A549 (cell line): ENCODE results near the gene RAB14. TPM values are rescaled to one million over a fixed set of nuclear protein-coding genes. Genes with fewer than 3 reads are reported as not detected.

Experiments
- ATAC-seq, 2 experiments: fragments of 200-7000 bp in 1 of 2; fragments of >200 bp in 1 of 2; cut with Nextera tagmentation in 1 of 2; cut with Tn5 transposase in 1 of 2; 3 replicates each; pipeline versions ENCODE4 v1.8.0 to v1.9.1; 2018 to 2020; ENCODE audit warnings: mild to moderate bottlenecking in 1 of 2, moderate library complexity in 1 of 2
- CTCF ChIA-PET: fragments of 300-600 bp; sonication (Branson Sonifier 250); formaldehyde crosslinking; extraction: SDS; loops from one replicate; lab custom pipeline; 2021; ENCODE audit warnings: antibody characterized with exemption, inconsistent platforms; lab: Yijun Ruan, JAX
- POLR2A ChIA-PET: fragments of 350-600 bp; formaldehyde crosslinking; extraction: SDS; loops from one replicate; lab custom pipeline; 2021; ENCODE audit warnings: antibody characterized with exemption, inconsistent platforms; lab: Yijun Ruan, JAX
- DNase-seq, 2 experiments: peaks; one replicate each; pipeline versions ENCODE4 v3.0.0 to v3.0.0-alpha.2; 2011 to 2016; ENCODE audit warnings: low read depth in 1 of 2, low spot score in 1 of 2
- FAIRE-seq: peaks from 2 replicates; lab custom pipeline; 2011; peaks lifted over from hg19 to GRCh38; lab: Jason Lieb, UNC
- H3K27ac ChIP-seq, 2 experiments: fragments of >200 bp; sonication (Bioruptor Twin); formaldehyde crosslinking; 3 replicates each; pipeline ENCODE4 v1.5.1; 2016 to 2017
- H3K4me1 ChIP-seq: fragments of >200 bp; sonication (Bioruptor Twin); formaldehyde crosslinking; 3 replicates; pipeline ENCODE4 v1.6.1; 2016
- H3K4me2 ChIP-seq: fragments of >200 bp; sonication (Bioruptor Twin); formaldehyde crosslinking; 3 replicates; pipeline ENCODE4 v1.6.1; 2016
- H3K4me3 ChIP-seq: fragments of >200 bp; sonication (Bioruptor Twin); formaldehyde crosslinking; 3 replicates; pipeline ENCODE4 v1.5.1; 2016
- H3K9me3 ChIP-seq: fragments of >200 bp; sonication (Bioruptor Twin); formaldehyde crosslinking; 3 replicates; pipeline ENCODE4 v1.6.1; 2016
- BHLHE40 ChIP-seq: IDR thresholded peaks from 2 replicates; pipeline ENCODE4 v1.6.1; 2012; ENCODE audit warnings: low read depth, low read length, inconsistent platforms
- CEBPB ChIP-seq, 2 experiments: fragments of >200 bp in 1 of 2; sonication (Bioruptor Twin) in 1 of 2; formaldehyde crosslinking in 1 of 2; IDR thresholded peaks; 2 replicates each; pipeline ENCODE4 v1.6.1; 2012 to 2016
- CHD4 ChIP-seq: fragments of 200-600 bp; sonication (generic); IDR thresholded peaks from 2 replicates; pipeline ENCODE4 v1.6.1; 2016; ENCODE audit warnings: antibody characterized with exemption, mild to moderate bottlenecking, borderline replicate concordance
- EP300 ChIP-seq, 2 experiments: fragments of >200 bp; sonication (Bioruptor Twin); formaldehyde crosslinking; IDR thresholded peaks; 2 replicates in 1 of 2; 3 replicates in 1 of 2; pipeline ENCODE4 v1.6.1; 2016 to 2017
- FOXS1 ChIP-seq: fragments of 250-450 bp; sonication (Bioruptor Pico); IDR thresholded peaks from 2 replicates; pipeline ENCODE4 v1.5.0; 2020; ENCODE audit warnings: mild to moderate bottlenecking, moderate library complexity
- HOXB13 ChIP-seq: fragments of 250-450 bp; sonication (Bioruptor Pico); IDR thresholded peaks from 2 replicates; pipeline ENCODE4 v1.5.0; 2020; ENCODE audit warnings: low read depth, mild to moderate bottlenecking, moderate library complexity
- KDM5A ChIP-seq: fragments of 200-600 bp; sonication (generic); IDR thresholded peaks from 2 replicates; pipeline ENCODE4 v1.6.1; 2016; ENCODE audit warnings: antibody characterized with exemption, mild to moderate bottlenecking
- POLR2A ChIP-seq: IDR thresholded peaks from 2 replicates; pipeline ENCODE4 v1.6.1; 2012; ENCODE audit warnings: mild to moderate bottlenecking, low read length
- POLR2AphosphoS2 ChIP-seq: conservative IDR thresholded peaks from 2 replicates; pipeline ENCODE4 v1.6.1; 2012; ENCODE audit warnings: low read length, improper control_type of control experiment, inconsistent platforms
- RARB ChIP-seq: fragments of 250-450 bp; sonication (Bioruptor Pico); IDR thresholded peaks from 2 replicates; pipeline ENCODE4 v1.8.0; 2021; ENCODE audit warnings: mild to moderate bottlenecking, moderate library complexity
- RCOR1 ChIP-seq: fragments of 150-350 bp; IDR thresholded peaks from 2 replicates; pipeline ENCODE4 v1.6.1; 2014; ENCODE audit warnings: antibody characterized with exemption, low read length, low read depth
- RFX5 ChIP-seq: fragments of 450-650 bp; IDR thresholded peaks from 2 replicates; pipeline ENCODE4 v1.7.1; 2014; ENCODE audit warnings: antibody characterized with exemption, mild to moderate bottlenecking, moderate library complexity
- RNF2 ChIP-seq: fragments of 200-600 bp; sonication (generic); IDR thresholded peaks from 2 replicates; pipeline ENCODE4 v1.6.1; 2016; ENCODE audit warnings: low read depth, mild to moderate bottlenecking, antibody characterized with exemption, moderate library complexity, borderline replicate concordance
- SREBF2 ChIP-seq: fragments of 450-650 bp; IDR thresholded peaks from 2 replicates; pipeline ENCODE4 v1.6.1; 2014; ENCODE audit warnings: mild to moderate bottlenecking, moderate library complexity
- TFCP2L1 ChIP-seq: fragments of 250-450 bp; sonication (Bioruptor Pico); IDR thresholded peaks from 2 replicates; pipeline ENCODE4 v1.5.0; 2021; ENCODE audit warnings: mild to moderate bottlenecking
- TP53 ChIP-seq: fragments of 250-450 bp; sonication (Bioruptor Pico); IDR thresholded peaks from 2 replicates; pipeline ENCODE4 v1.5.0; 2021; ENCODE audit warnings: mild to moderate bottlenecking, moderate library complexity
- ZNF302 ChIP-seq: fragments of 250-450 bp; sonication (Bioruptor Pico); IDR thresholded peaks from 2 replicates; pipeline ENCODE4 v1.9.0; 2021; ENCODE audit warnings: inconsistent platforms, mild to moderate bottlenecking, moderate library complexity
- whole genome bisulfite sequencing: methylation state at CpG from one replicate; pipeline ENCODE4 v1.1.6; 2017; ENCODE audit errors: missing lambda C conversion rate; 5-methylcytosine and 5-hydroxymethylcytosine counted together
- polyA plus RNA-seq, 4 experiments: library from polyadenylated mRNA; depleted of rRNA in 3 of 4; stranded (reverse); fragments of >200 nt; fragmentation: RNase III in 1 of 4; extraction: RNeasy Plus Mini Kit Qiagen cat#74134 plus additional on column Dnase treatment in 1 of 4; gene quantifications; 2 replicates in 3 of 4; 3 replicates in 1 of 4; pipeline ENCODE4 v1.2.3, GENCODE V29; 2011 to 2017
- TF ChIP-seq, protein P1 (sequence below): IDR thresholded peaks from 2 replicates; pipeline ENCODE4 v1.6.1; 2012
- TF ChIP-seq, protein P2 (sequence below): fragments of 150-350 bp; IDR thresholded peaks from 2 replicates; pipeline ENCODE4 v1.6.1; 2014; ENCODE audit warnings: low read depth, mild to moderate bottlenecking, low read length
- TF ChIP-seq, protein P3 (sequence below): fragments of 250-450 bp; sonication (Bioruptor Pico); IDR thresholded peaks from 2 replicates; pipeline ENCODE4 v1.5.0; 2021; ENCODE audit warnings: mild to moderate bottlenecking, moderate library complexity, borderline replicate concordance
- TF ChIP-seq, protein P4 (sequence below): fragments of >200 bp; sonication (Bioruptor Twin); formaldehyde crosslinking; IDR thresholded peaks from 3 replicates; pipeline ENCODE4 v1.6.1; 2016

RAB14 gene
- polyA plus RNA-seq, 2 of the 4 experiments (the other 2 are of a cell fraction): 38.4 to 54.1 TPM

DNA sequence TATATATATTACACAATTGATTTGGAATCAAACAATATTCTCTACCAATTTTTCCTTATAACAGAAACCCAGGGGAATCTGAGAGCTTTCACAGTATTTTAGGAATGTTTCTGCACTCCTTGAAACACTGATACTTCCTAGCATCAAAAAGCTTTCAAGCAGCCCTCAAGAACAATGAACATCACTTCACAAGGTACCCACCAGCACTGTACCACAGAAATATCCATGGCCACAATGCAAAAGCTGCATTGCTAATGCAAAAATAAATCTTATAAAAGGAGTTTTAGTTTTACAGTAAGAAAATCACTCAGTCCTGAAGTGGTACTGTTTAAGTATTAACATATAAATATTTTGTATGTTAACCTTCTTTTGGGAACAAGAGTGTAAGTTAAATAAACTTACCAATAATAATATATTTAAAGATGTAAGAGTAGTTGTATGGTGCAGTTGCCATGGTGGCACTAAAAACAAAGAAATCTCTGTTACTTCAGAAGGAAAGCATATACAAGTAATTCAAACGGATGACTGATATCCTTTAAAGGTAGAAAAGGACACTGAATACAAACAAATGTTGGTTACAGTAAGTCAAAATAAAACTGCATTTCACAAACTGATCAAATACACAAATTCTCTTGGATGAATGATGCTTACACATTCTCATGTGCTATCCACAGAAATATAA is 8.6 kb downstream of the RAB14 start:
- FAIRE-seq (no peak), DNase-seq (no peak), ATAC-seq (no peak)
- TF ChIP-seq CEBPB (IDR thresholded peaks at IDR 0.05) (no peak), CHD4 (no peak), FOXS1 (CRISPR knock-in tag) (no peak), SREBF2 (no peak), EP300 (IDR thresholded peaks at IDR 0.05) (no peak), HOXB13 (CRISPR knock-in tag) (no peak)
- TF ChIP-seq, protein P1, sequence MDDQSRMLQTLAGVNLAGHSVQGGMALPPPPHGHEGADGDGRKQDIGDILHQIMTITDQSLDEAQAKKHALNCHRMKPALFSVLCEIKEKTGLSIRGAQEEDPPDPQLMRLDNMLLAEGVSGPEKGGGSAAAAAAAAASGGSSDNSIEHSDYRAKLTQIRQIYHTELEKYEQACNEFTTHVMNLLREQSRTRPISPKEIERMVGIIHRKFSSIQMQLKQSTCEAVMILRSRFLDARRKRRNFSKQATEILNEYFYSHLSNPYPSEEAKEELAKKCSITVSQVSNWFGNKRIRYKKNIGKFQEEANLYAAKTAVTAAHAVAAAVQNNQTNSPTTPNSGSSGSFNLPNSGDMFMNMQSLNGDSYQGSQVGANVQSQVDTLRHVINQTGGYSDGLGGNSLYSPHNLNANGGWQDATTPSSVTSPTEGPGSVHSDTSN: no peak
- TF ChIP-seq, protein P2, sequence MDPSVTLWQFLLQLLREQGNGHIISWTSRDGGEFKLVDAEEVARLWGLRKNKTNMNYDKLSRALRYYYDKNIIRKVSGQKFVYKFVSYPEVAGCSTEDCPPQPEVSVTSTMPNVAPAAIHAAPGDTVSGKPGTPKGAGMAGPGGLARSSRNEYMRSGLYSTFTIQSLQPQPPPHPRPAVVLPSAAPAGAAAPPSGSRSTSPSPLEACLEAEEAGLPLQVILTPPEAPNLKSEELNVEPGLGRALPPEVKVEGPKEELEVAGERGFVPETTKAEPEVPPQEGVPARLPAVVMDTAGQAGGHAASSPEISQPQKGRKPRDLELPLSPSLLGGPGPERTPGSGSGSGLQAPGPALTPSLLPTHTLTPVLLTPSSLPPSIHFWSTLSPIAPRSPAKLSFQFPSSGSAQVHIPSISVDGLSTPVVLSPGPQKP: no peak
- H3K4me2 ChIP-seq: peak overlapping the region; percentile 14
- H3K9me3 ChIP-seq: no peaks in the 10 kb centered on the region
- no peak overlapping the region for H3K27ac ChIP-seq
- ChIA-PET CTCF (interaction anchor here (1.0 to 1.5 kb wide), 2 partner anchors 85 to 206 kb away, joined by 3 read pairs; no protein-coding TSS in a partner anchor), POLR2A (no interaction called here)
- no peak overlapping the region for H3K4me3 ChIP-seq
- H3K4me1 ChIP-seq: peaks cover 64% of the 10 kb centered on the region
- 0% methylated on average over 1 of the region's 1 CpG for WGBS

DNA sequence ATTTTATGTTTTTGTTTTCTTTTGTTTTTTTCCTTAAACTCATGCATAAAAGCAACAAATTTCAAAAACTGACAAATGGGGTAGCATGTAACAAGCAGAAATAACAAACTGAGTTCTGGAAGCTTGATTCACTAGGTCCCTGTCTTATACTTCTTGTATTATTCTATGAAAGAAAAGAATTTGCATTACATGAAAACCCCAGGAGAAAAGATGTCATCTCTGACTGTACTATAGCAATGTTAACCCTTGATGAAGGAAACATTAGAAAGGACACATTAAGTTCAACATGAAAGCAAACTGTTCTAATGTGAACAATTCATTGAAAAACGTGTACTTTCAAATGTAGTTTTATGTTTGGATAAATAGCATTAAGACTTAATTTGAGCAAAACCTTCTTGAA is 9.2 kb downstream of the RAB14 start:
- WGBS: 46% methylated on average over 1 of the region's 1 CpG
- Histone ChIP-seq H3K4me2 (peak overlapping the region; percentile 14; the same call in 1 of the 3 replicates), H3K9me3 (no peaks in the 10 kb centered on the region)
- no peak for FAIRE-seq
- no peak for DNase-seq
- POLR2A ChIA-PET: no interaction called here
- TF ChIP-seq RNF2: no peak
- TF ChIP-seq HOXB13 (CRISPR knock-in tag): no peak
- TF ChIP-seq SREBF2: no peak
- no peak for TF ChIP-seq CEBPB (IDR thresholded peaks at IDR 0.05)
- TF ChIP-seq RARB (CRISPR knock-in tag): no peak
- TF ChIP-seq, protein P3, sequence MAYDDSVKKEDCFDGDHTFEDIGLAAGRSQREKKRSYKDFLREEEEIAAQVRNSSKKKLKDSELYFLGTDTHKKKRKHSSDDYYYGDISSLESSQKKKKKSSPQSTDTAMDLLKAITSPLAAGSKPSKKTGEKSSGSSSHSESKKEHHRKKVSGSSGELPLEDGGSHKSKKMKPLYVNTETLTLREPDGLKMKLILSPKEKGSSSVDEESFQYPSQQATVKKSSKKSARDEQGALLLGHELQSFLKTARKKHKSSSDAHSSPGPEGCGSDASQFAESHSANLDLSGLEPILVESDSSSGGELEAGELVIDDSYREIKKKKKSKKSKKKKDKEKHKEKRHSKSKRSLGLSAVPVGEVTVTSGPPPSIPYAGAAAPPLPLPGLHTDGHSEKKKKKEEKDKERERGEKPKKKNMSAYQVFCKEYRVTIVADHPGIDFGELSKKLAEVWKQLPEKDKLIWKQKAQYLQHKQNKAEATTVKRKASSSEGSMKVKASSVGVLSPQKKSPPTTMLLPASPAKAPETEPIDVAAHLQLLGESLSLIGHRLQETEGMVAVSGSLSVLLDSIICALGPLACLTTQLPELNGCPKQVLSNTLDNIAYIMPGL (CRISPR knock-in tag): no peak
- TF ChIP-seq, protein P4, sequence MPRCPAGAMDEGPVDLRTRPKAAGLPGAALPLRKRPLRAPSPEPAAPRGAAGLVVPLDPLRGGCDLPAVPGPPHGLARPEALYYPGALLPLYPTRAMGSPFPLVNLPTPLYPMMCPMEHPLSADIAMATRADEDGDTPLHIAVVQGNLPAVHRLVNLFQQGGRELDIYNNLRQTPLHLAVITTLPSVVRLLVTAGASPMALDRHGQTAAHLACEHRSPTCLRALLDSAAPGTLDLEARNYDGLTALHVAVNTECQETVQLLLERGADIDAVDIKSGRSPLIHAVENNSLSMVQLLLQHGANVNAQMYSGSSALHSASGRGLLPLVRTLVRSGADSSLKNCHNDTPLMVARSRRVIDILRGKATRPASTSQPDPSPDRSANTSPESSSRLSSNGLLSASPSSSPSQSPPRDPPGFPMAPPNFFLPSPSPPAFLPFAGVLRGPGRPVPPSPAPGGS: no peak
- TF ChIP-seq RFX5: no peak
- TF ChIP-seq RCOR1: no peak
- no peak for TF ChIP-seq ZNF302 (CRISPR knock-in tag)
- TF ChIP-seq BHLHE40: no peak
- no peak for TF ChIP-seq POLR2AphosphoS2
- no peak for TF ChIP-seq POLR2A
- no peak for TF ChIP-seq KDM5A
- TF ChIP-seq TP53 (CRISPR knock-in tag): no peak
- no peak for TF ChIP-seq TFCP2L1 (CRISPR knock-in tag)
- TF ChIP-seq, all 56 proteins: peak for 0
- ATAC-seq: no peak
- CTCF ChIA-PET: no interaction called here
- Histone ChIP-seq H3K4me1 (peaks cover 64% of the 10 kb centered on the region), H3K4me3 (no peak overlapping the region), H3K27ac (no peak overlapping the region)
